Measurements from ENCODE around the gene BTN1A1.

- TF ChIP-seq CTCF (IDR thresholded peaks at IDR 0.05 in 4 of 5, conservative IDR thresholded peaks at IDR 0.05 in 1 of 5) = no peak
- TF ChIP-seq POLR2A (IDR thresholded peaks at IDR 0.05) = no peak
Measured at GRCh38 chr6:26486358-26486757, 13.7 kb upstream of the BTN1A1 start.
